ENCODE data around the gene PTGIS. TPM values are rescaled to one million over a fixed set of nuclear protein-coding genes. Genes with fewer than 3 reads are reported as not detected.

The PTGIS gene
- total RNA-seq, 1 experiment from 2014 or later: 20.0 TPM

DNA sequence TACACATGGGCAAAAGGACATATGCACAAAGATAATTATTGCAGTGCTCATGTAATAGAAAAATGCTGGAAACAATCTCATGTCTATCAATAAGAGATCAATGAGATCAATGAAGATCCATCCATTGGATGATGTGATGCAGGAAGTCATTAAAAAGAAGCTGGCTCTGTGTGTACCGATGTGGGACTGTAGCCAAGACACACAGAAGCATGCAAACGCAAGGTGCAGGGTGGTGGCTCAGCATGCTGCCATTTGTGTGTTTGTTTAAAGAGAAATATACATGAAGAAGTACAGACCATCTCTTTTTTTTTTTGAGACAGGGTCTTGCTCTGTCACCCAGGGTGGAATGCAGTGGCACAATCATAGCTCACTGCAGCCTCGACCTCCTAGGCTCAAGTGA, 52.4 kb downstream of the PTGIS start:
- H2AK5ac ChIP-seq (ENCODE audit: insufficient read length, low read length): no peak overlapping the region
- WGBS (ENCODE audit: extremely low coverage, insufficient read length, low lambda C conversion rate): no CpG with 5 or more reads among the region's 3 CpGs
- no peaks in the 10 kb centered on the region for H3K79me1 ChIP-seq (ENCODE audit: insufficient read depth, low read depth, low read length, poor library complexity, severe bottlenecking)
- no peak overlapping the region for H3K14ac ChIP-seq (ENCODE audit: insufficient read depth, low read length)
- H3K23ac ChIP-seq (ENCODE audit: insufficient read length, low read depth, low read length): no peak overlapping the region
- no peak overlapping the region for H2BK15ac ChIP-seq (ENCODE audit: low read depth, low read length)
- no peaks in the 10 kb centered on the region for H3K79me2 ChIP-seq (ENCODE audit: insufficient read depth, low read length)
- Mint-ChIP-seq H3K36me3 (ENCODE audit: insufficient read depth in 1 of 3, low read depth in 3 of 3) (peaks cover 0 to 7% (median 5%) of the 10 kb centered on the region in 3 experiments; a peak in 4 of 7 replicates), H3K4me3 (no peak overlapping the region), H3K9me3 (no peaks in the 10 kb centered on the region), H3K4me1 (peaks cover 6 to 10% of the 10 kb centered on the region in 2 experiments), H3K27me3 (ENCODE audit: low read depth) (no peaks in the 10 kb centered on the region), H3K27ac (no peak overlapping the region)
- H3K4ac ChIP-seq (ENCODE audit: low read depth, low read length): no peak overlapping the region
- H3K4me2 ChIP-seq (ENCODE audit: insufficient read depth, insufficient read length, low read length): no peak overlapping the region
- H3K27ac ChIP-seq (ENCODE audit: insufficient read length, low read depth, low read length): no peak overlapping the region
- no peaks in the 10 kb centered on the region for H4K20me1 ChIP-seq (ENCODE audit: control insufficient read depth, insufficient read depth, insufficient read length)
- no peak overlapping the region for H3K9ac ChIP-seq (ENCODE audit: extremely low read depth, insufficient read length, low read length)
- H2BK120ac ChIP-seq (ENCODE audit: low read depth, low read length, poor library complexity, severe bottlenecking): no peak overlapping the region
- H3K56ac ChIP-seq (ENCODE audit: insufficient read length, low read depth, low read length): no peak overlapping the region
- H2BK5ac ChIP-seq (ENCODE audit: insufficient read length, low read length): no peak overlapping the region
- H3K27me3 ChIP-seq (ENCODE audit: insufficient read depth, low read length): no peaks in the 10 kb centered on the region
- H2AFZ ChIP-seq (ENCODE audit: low read length): no peak overlapping the region
- no peaks in the 10 kb centered on the region for H3K4me1 ChIP-seq (ENCODE audit: insufficient read depth, low read length)
- H3K18ac ChIP-seq (ENCODE audit: insufficient read length, low read depth, low read length): no peak overlapping the region
- no peak overlapping the region for H2BK20ac ChIP-seq (ENCODE audit: low read depth, low read length, poor library complexity, severe bottlenecking)
- H4K8ac ChIP-seq (replicated peaks; ENCODE audit: insufficient read length, low read depth, low read length): no peak overlapping the region
- DNase-seq: no peak
- no peak overlapping the region for H4K5ac ChIP-seq (ENCODE audit: insufficient read length, low read depth, low read length)
- no peaks in the 10 kb centered on the region for H3K23me2 ChIP-seq (ENCODE audit: insufficient read length, low read depth, low read length, poor library complexity, severe bottlenecking)
- no peak overlapping the region for H4K91ac ChIP-seq (ENCODE audit: insufficient read length, low read depth, low read length)
- no peak overlapping the region for H2BK12ac ChIP-seq (ENCODE audit: insufficient read length, low read depth, low read length)
- H3K9me3 ChIP-seq (ENCODE audit: control insufficient read depth, low read depth, low read length): no peaks in the 10 kb centered on the region
- TF ChIP-seq CTCF (conservative IDR thresholded peaks at IDR 0.05): no peak
- no peak overlapping the region for H3T11ph ChIP-seq (ENCODE audit: low read length)

Measured in H9 (cell line).